ENCODE results near the gene TAF1B. TPM values are rescaled to one million over a fixed set of nuclear protein-coding genes. Genes with fewer than 3 reads are reported as not detected.

TAF1B gene
- total and polyA plus RNA-seq, 2 donors from 2014 or later, result 8.8 to 27.7 TPM

GRCh38 chr2:9884436-9884835 is 41.2 kb downstream of the TAF1B start:
- no peak for FAIRE-seq
- no peak for DNase-seq
- no peak overlapping the region for H3K4me3 ChIP-seq (ENCODE audit: low read length in 3 of 3)
- intact Hi-C loops (cut with DNase I), result no loop called here
- peaks cover 0 to 2% (median 0%) of the 10 kb centered on the region in 3 donors for H3K4me1 ChIP-seq (ENCODE audit: control insufficient read depth in 2 of 3, insufficient read depth in 2 of 3, low read depth in 1 of 3, low read length in 3 of 3)
- no peaks in the 10 kb centered on the region for H3K27me3 ChIP-seq (ENCODE audit: control insufficient read depth, insufficient read depth, low read length)
- no peak overlapping the region for H3K9ac ChIP-seq (ENCODE audit: low read length in 3 of 3)
- peaks cover 0 to 5% (median 3%) of the 10 kb centered on the region in 3 donors for H3K36me3 ChIP-seq (ENCODE audit: control insufficient read depth in 2 of 3, insufficient read depth in 3 of 3, low read length in 3 of 3)
- no peaks in the 10 kb centered on the region for H3K9me3 ChIP-seq (ENCODE audit: control insufficient read depth in 2 of 3, insufficient read depth in 1 of 3, low read length in 3 of 3)
- H3K27ac ChIP-seq (ENCODE audit: low read depth in 2 of 2, low read length in 2 of 2), result no peak overlapping the region
- no peak for TF ChIP-seq CTCF (IDR thresholded peaks at IDR 0.05; ENCODE audit: borderline replicate concordance, extremely low read depth, insufficient read depth)

GRCh38 chr2:9885036-9885684 is 41.9 kb downstream of the TAF1B start:
- no peak for TF ChIP-seq CTCF (IDR thresholded peaks at IDR 0.05; ENCODE audit: borderline replicate concordance, extremely low read depth, insufficient read depth)
- intact Hi-C loops (cut with DNase I), result no loop called here
- Histone ChIP-seq H3K36me3 (ENCODE audit: control insufficient read depth in 2 of 3, insufficient read depth in 3 of 3, low read length in 3 of 3) (peaks cover 0 to 4% (median 3%) of the 10 kb centered on the region in 3 donors), H3K9me3 (ENCODE audit: control insufficient read depth in 2 of 3, insufficient read depth in 1 of 3, low read length in 3 of 3) (no peaks in the 10 kb centered on the region), H3K4me1 (ENCODE audit: control insufficient read depth in 2 of 3, insufficient read depth in 2 of 3, low read depth in 1 of 3, low read length in 3 of 3) (peaks cover 0 to 3% (median 3%) of the 10 kb centered on the region in 3 donors), H3K27me3 (ENCODE audit: control insufficient read depth, insufficient read depth, low read length) (no peaks in the 10 kb centered on the region), H3K9ac (ENCODE audit: low read length in 3 of 3) (no peak overlapping the region), H3K27ac (ENCODE audit: low read depth in 2 of 2, low read length in 2 of 2) (no peak overlapping the region), H3K4me3 (ENCODE audit: low read length in 3 of 3) (no peak overlapping the region)
- FAIRE-seq (no peak), DNase-seq (no peak)

- Histone ChIP-seq H3K4me3 (ENCODE audit: low read length in 3 of 3) (no peak overlapping the region), H3K9ac (ENCODE audit: low read length in 3 of 3) (no peak overlapping the region), H3K36me3 (ENCODE audit: control insufficient read depth in 2 of 3, insufficient read depth in 3 of 3, low read length in 3 of 3) (peaks cover 0 to 9% (median 3%) of the 10 kb centered on the region in 3 donors), H3K9me3 (ENCODE audit: control insufficient read depth in 2 of 3, insufficient read depth in 1 of 3, low read length in 3 of 3) (no peaks in the 10 kb centered on the region), H3K4me1 (ENCODE audit: control insufficient read depth in 2 of 3, insufficient read depth in 2 of 3, low read depth in 1 of 3, low read length in 3 of 3) (peaks cover 0 to 3% (median 3%) of the 10 kb centered on the region in 3 donors), H3K27ac (ENCODE audit: low read depth in 2 of 2, low read length in 2 of 2) (no peak overlapping the region), H3K27me3 (ENCODE audit: control insufficient read depth, insufficient read depth, low read length) (no peaks in the 10 kb centered on the region)
- no peak for TF ChIP-seq CTCF (IDR thresholded peaks at IDR 0.05; ENCODE audit: borderline replicate concordance, extremely low read depth, insufficient read depth)
- no peak for DNase-seq
- FAIRE-seq, result peak; percentile 41
- intact Hi-C loops (cut with DNase I), result no loop called here
These were observed 44.2 kb downstream of the TAF1B start for GRCh38 chr2:9887513-9887912.

Data from kidney (tissue), 14 donors.